Measurements from ENCODE around the gene KRCC1.

- TF ChIP-seq CTCF (IDR thresholded peaks at IDR 0.05) (no peak), POLR2A (IDR thresholded peaks at IDR 0.05) (no peak), EP300 (IDR thresholded peaks at IDR 0.05) (no peak)
Measured at GRCh38 chr2:88003074-88003755, 52.4 kb downstream of the KRCC1 start.

Data from tibial nerve (tissue), 4 donors.